Measurements from ENCODE around the gene ART5.
"Not testable (repeated sequence)": the region's sequence is repeated elsewhere in the genome, so short reads cannot be mapped to it uniquely, and the experiment has no call there.

Gene ART5

DNA sequence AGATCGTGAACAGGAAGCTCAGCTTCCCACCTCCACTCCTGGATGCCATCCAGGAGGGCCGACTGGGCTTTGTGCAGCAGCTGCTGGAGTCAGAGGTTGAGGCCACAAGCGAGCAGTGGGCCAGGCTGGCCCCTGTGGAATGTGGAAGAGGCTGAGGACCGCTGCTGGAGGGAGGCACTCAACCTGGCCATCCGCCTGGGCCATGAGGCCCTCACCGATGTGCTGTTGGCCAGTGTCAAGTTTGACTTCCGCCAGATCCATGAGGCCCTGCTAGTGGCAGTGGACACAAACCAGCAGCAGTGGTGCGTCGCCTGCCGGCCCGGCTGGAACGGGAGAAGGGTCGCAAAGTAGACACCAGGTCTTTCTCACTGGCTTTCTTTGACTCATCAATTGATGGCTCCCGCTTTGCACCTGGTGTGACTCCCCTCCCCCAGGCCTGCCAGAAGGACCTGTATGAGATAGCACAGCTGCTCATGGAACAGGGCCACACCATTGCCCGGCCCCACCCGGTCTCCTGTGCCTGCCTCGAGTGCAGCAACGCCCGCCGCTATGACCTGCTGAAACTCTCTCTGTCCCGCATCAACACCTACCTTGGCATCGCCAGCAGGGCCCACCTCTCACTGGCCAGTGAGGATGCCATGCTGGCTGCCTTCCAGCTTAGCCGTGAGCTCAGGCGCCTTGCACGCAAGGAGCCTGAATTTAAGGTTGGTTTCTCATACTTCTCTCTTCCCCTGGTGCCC, 24.9 kb downstream of the ART5 start:
- no peak for DNase-seq (ENCODE audit: low read depth)

- DNase-seq (ENCODE audit: low read depth), result no peak
Observed at GRCh38 chr11:3615998-3616397, 25.8 kb downstream of the ART5 start.

DNA sequence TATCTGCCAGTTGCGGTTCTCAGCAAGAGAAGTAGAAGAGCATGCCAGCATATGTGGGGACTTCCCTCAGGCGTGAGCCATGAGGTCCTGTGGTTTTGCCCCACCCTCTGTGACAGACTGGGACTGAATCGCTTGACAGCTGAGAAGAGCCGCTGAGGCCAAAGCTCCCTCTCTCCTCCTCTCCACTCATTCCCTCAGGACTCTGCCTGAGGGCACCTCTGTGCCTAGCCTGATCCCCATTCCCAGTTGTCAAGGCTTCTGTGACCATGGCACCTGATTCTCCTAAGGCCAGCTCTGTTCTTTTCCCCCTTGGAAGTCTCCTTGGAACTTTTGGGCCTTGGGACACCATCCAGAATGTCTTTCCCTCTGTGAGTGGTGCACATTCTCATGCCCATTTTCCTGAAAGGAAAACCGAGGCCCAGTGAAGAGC, 27.0 kb downstream of the ART5 start:
- no peak for DNase-seq (ENCODE audit: low read depth)

GRCh38 chr11:3613998-3614741, 27.6 kb downstream of the ART5 start:
- DNase-seq (ENCODE audit: low read depth), result no peak

DNA sequence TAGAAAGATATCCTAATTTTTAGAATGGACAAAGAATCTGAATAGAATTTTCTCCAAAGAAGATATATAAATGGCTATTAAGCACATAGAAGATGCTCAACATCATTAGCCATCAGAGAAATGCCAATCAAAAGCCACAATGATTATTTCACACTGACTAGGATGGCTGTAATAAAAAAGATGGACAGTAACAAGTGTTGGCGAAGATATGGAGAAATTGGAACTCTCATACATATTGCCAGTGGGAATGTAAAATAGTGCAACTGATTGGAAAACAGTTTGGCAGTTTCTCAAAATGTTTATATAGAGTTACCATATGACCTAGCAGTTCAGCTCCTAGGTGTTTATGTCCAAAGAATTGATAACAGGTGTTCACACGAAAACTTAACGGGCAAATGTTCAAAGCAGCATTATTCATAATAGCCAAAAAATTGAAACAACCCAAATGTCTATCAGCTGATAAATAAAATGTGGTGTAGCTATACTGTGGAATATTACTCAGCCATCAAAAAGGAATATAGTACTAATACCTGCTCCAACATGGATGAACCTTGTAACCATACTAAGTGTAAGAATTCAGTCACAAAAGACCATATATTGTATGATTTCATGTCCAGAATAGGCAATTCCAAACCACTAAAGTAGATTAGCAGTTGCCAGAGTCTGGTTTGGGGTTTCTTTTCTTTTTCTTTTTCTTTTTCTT, 29.7 kb downstream of the ART5 start:
- DNase-seq (ENCODE audit: low read depth), result no peak

- DNase-seq (ENCODE audit: low read depth), result no peak
Observed at GRCh38 chr11:3610846-3611245, 30.9 kb downstream of the ART5 start.

GRCh38 chr11:3609416-3610265, 32.2 kb downstream of the ART5 start:
- DNase-seq (ENCODE audit: low read depth), result no peak

- no peak for DNase-seq (ENCODE audit: low read depth)
Observed at GRCh38 chr11:3605771-3606203, 36.0 kb downstream of the ART5 start.

DNA sequence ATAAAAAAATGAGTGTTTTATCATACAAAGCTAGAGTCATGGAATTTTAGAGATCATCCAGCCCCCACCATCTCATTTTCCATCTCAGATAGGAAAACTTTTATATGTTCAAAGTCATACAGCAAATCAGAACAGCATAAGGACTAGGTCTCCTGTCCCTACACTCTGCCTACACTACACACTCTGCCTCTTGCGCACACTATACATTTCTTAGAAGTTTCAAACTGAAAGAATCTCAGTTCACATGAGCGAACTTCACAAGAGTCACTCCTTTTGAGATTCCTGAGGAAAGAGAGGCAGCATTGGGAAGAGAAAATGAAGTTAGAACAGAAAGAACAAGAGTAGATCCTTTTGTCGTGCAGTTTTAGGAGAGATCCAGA, 36.5 kb downstream of the ART5 start:
- no peak for DNase-seq (ENCODE audit: low read depth)

GRCh38 chr11:3604167-3604566, 37.6 kb downstream of the ART5 start:
- DNase-seq (ENCODE audit: low read depth), result no peak

DNA sequence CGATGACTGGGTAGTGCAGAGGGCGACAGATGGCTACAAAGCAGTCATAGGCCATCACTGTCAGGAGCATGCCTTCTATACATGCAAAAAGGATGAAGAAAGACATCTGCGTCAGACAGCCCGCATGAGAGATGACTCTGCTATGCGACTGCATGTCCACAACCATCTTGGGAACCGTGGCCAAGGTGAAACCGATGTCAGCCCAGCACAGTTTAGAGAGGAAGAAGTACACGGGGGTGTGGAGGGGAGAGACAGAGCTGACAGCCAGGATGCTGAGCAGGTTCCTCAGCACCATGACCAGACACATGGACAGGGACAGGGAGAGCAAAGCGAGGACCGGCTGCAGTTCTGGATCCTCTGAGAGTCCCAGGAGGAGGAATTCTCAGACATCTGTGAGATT, 41.6 kb downstream of the ART5 start:
- not testable (repeated sequence) for DNase-seq (ENCODE audit: low read depth)

DNA sequence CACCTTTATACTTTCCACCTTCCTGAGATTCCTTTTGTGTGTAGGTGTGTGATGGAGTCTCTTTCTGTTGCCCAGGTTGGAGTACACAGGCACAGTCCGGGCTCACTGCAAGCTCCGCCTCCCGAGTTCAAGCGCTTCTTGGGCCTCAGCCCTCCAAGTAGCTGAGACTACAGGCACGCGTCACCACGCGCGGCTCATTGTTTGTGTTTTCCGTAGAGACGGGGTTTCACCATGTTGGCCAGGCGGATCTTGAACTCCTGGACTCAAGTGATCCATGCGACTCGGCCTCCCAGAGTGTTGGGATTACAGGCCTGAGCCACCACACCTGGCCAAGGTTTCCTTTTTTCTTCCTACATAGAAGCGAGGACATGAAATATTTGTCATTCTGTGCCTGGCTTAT, 44.0 kb downstream of the ART5 start:
- DNase-seq (ENCODE audit: low read depth), result not testable (repeated sequence)

- DNase-seq (ENCODE audit: low read depth), result not testable (repeated sequence)
Observed at GRCh38 chr11:3591326-3591725, 50.5 kb downstream of the ART5 start.

DNA sequence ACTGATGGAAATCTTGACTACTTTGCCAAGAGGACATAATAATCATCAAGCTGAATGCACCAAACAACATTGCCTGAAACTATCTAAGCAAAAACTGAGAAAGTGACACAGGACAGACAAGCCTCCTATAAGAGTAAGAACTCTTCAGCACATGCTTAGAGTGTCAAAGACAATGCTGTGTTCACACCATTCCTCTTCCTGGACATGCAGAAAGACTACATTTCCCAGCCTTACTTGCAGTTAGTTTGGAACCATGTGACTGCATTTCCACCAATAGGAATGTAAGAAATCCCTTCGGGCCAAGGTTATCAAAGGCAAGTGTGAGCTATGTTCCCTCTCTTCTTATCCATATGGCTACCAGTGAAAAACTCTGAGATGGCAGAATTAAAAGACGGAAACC, 51.6 kb downstream of the ART5 start:
- DNase-seq (ENCODE audit: low read depth), result not testable (repeated sequence)

DNA sequence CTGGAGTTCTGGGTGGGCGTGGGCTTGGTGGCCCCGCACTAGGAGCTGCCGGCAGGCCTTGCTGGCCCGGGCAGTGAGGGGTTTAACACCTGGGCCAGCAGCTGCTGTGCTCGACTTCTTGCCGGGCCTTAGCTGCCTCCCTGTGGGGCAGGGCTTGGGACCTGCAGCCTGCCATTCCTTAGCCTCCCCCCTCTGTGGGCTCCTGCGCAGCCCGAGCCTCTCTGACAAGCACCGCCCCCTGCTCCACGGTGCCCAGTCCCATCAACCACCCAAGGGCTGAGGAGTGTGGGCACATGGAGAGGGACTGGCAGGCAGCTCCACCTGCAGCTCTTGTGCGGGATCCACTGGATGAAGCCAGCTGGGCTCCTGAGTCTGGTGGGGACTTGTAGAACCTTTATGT, 53.0 kb downstream of the ART5 start:
- not testable (repeated sequence) for DNase-seq (ENCODE audit: low read depth)
